ENCODE measurements around the gene COX6A2. TPM values are rescaled to one million over a fixed set of nuclear protein-coding genes. Genes with fewer than 3 reads are reported as not detected.

COX6A2 gene
- polyA plus RNA-seq, 1 of the 3 experiments (the other 2 are of a cell fraction) = not detected

GRCh38 chr16:31471241-31471874 is 43.2 kb upstream of the COX6A2 start:
- Histone ChIP-seq H3K9ac (peak overlapping the region; percentile 97), H3K4me1 (ENCODE audit: control insufficient read depth in 1 of 2, insufficient read depth in 2 of 2, low read depth in 1 of 2, low read length in 1 of 2) (peaks cover 0 to 12% of the 10 kb centered on the region in 2 experiments; a peak in 1 of 4 replicates), H3K79me2 (ENCODE audit: insufficient read depth) (peaks cover 45% of the 10 kb centered on the region), H4K20me1 (ENCODE audit: insufficient read depth) (peaks cover 20% of the 10 kb centered on the region), H3K36me3 (replicated peaks in 1 of 2; ENCODE audit: control insufficient read depth in 1 of 2, insufficient read depth in 2 of 2, low read length in 1 of 2) (peaks cover 21 to 23% of the 10 kb centered on the region in 2 experiments), H2AFZ (ENCODE audit: low read depth) (peak overlapping the region; percentile 86), H3K27me3 (ENCODE audit: insufficient read depth) (no peaks in the 10 kb centered on the region), H3K4me2 (peak overlapping the region; percentile 75), H3K9me2 (no peaks in the 10 kb centered on the region), H3K4me3 (ENCODE audit: low read depth in 2 of 2, low read length in 1 of 2) (peak overlapping the region; percentile 54 to 81), H3K9me3 (no peaks in the 10 kb centered on the region), H3K27ac (ENCODE audit: low read depth in 2 of 2, low read length in 1 of 2) (peak overlapping the region; percentile 74 to 94), H3F3A (replicated peaks; ENCODE audit: insufficient read depth) (peaks cover 34% of the 10 kb centered on the region)
- CTCF ChIA-PET = interaction anchor here (0.6 to 5.7 kb wide), 4 partner anchors 10 to 32 kb away, joined by 3 to 68 read pairs (median 4); partner anchors contain the start of gene ARMC5
- 77% methylated on average over 12 of the region's 15 CpGs for WGBS (ENCODE audit: low lambda C conversion rate)
- POLR2A ChIA-PET = interaction anchor here (1.2 to 1.3 kb wide), 3 partner anchors 11 to 354 kb away, joined by 3 to 12 read pairs (median 5); partner anchors contain the start of genes ARMC5 and KAT8
- TF ChIP-seq FOXM1 (IDR thresholded peaks at IDR 0.05; ENCODE audit: low read depth) (no peak), CHD2 (IDR thresholded peaks at IDR 0.05; ENCODE audit: low read length, partially characterized antibody) (no peak), PBX3 (IDR thresholded peaks at IDR 0.05) (no peak), TAF1 (IDR thresholded peaks at IDR 0.05; ENCODE audit: borderline replicate concordance, low read depth, low read length) (no peak), RAD21 (IDR thresholded peaks at IDR 0.05; ENCODE audit: low read length) (no peak), RFX5 (IDR thresholded peaks at IDR 0.05; ENCODE audit: low read length) (no peak), SIN3A (IDR thresholded peaks at IDR 0.05; ENCODE audit: borderline replicate concordance, low read depth, low read length) (no peak), EZH2phosphoT487 (IDR thresholded peaks at IDR 0.05; ENCODE audit: borderline replicate concordance, low read depth) (no peak), NRF1 (IDR thresholded peaks at IDR 0.05; ENCODE audit: low read depth, low read length) (no peak), GABPA (IDR thresholded peaks at IDR 0.05; ENCODE audit: low read depth) (no peak), RCOR1 (IDR thresholded peaks at IDR 0.05; ENCODE audit: low read length) (no peak), JUND (IDR thresholded peaks at IDR 0.05) (no peak), ELF1 (IDR thresholded peaks at IDR 0.05) (no peak)
- peak; percentile 32 for DNase-seq

GRCh38 chr16:31470615-31471014 is 42.5 kb upstream of the COX6A2 start:
- no peak for DNase-seq
- Histone ChIP-seq H3K9me2 (no peaks in the 10 kb centered on the region), H3K27ac (ENCODE audit: low read depth in 2 of 2, low read length in 1 of 2) (peak overlapping the region in 1 of 2 experiments; percentile 94; a peak in 1 of 4 replicates), H3K27me3 (ENCODE audit: insufficient read depth) (no peaks in the 10 kb centered on the region), H4K20me1 (ENCODE audit: insufficient read depth) (peaks cover 16% of the 10 kb centered on the region), H3K4me1 (ENCODE audit: control insufficient read depth in 1 of 2, insufficient read depth in 2 of 2, low read depth in 1 of 2, low read length in 1 of 2) (peaks cover 0 to 12% of the 10 kb centered on the region in 2 experiments; a peak in 1 of 4 replicates), H3K4me3 (ENCODE audit: low read depth in 2 of 2, low read length in 1 of 2) (peak overlapping the region in 1 of 2 experiments; percentile 81; a peak in 1 of 4 replicates), H3K36me3 (replicated peaks in 1 of 2; ENCODE audit: control insufficient read depth in 1 of 2, insufficient read depth in 2 of 2, low read length in 1 of 2) (peaks cover 22% of the 10 kb centered on the region in 2 experiments), H3K4me2 (peak overlapping the region; percentile 75), H3K79me2 (ENCODE audit: insufficient read depth) (peaks cover 45% of the 10 kb centered on the region), H3K9ac (peak overlapping the region; percentile 97; the same call in 1 of the 2 replicates), H3F3A (replicated peaks; ENCODE audit: insufficient read depth) (peaks cover 33% of the 10 kb centered on the region), H3K9me3 (no peaks in the 10 kb centered on the region), H2AFZ (ENCODE audit: low read depth) (no peak overlapping the region)
- no peak for TF ChIP-seq JUND (IDR thresholded peaks at IDR 0.05)
- TF ChIP-seq ELF1 (IDR thresholded peaks at IDR 0.05) = no peak
- TF ChIP-seq GABPA (IDR thresholded peaks at IDR 0.05; ENCODE audit: low read depth) = no peak
- TF ChIP-seq GATA2 (CRISPR knock-in tag; IDR thresholded peaks at IDR 0.05) = no peak
- no peak for TF ChIP-seq NFIC (IDR thresholded peaks at IDR 0.05; ENCODE audit: borderline replicate concordance)
- POLR2A ChIA-PET = no interaction called here
- 80% methylated on average over 3 of the region's 3 CpGs for WGBS (ENCODE audit: low lambda C conversion rate)
- CTCF ChIA-PET = interaction anchor here (0.7 to 5.7 kb wide), 2 partner anchors 11 to 33 kb away, joined by 4 to 68 read pairs; partner anchors contain the start of gene ARMC5
